Stimulated activated CD4-positive, alpha-beta T cell treated with anti-CD3 and anti-CD28 coated beads, Interleukin-15, amount 100 ng/mL, for 48 hours (primary cell): Measurements from ENCODE around the gene PAN2.
"Not testable (repeated sequence)": the region's sequence is repeated elsewhere in the genome, so short reads cannot be mapped to it uniquely, and the experiment has no call there.

Source experiments
- DNase-seq, 2 donors: peaks; one replicate each; pipeline ENCODE4 v3.0.0-alpha.2; 2020; ENCODE audit warnings: low read depth in 2 of 2

Gene PAN2

GRCh38 chr12:56333679-56334489 lies at the start of gene PAN2:
Gene PAN2 (minus strand): TSS chr12:56334000. CDS start chr12:56333094, 906 bp downstream.
- DNase-seq = peak; percentile 90 to 92

- no peak for DNase-seq
Measured at GRCh38 chr12:56382611-56383010, 48.8 kb upstream of the PAN2 start.

- DNase-seq = no peak
Measured at GRCh38 chr12:56377989-56378316, 44.2 kb upstream of the PAN2 start.

GRCh38 chr12:56377310-56377988 lies 43.6 kb upstream of the PAN2 start:
- no peak for DNase-seq

- no peak for DNase-seq
Measured at GRCh38 chr12:56375598-56376434, 42.0 kb upstream of the PAN2 start.

GRCh38 chr12:56374726-56375597 lies 41.2 kb upstream of the PAN2 start:
- no peak for DNase-seq

- no peak for DNase-seq
Measured at GRCh38 chr12:56373515-56373914, 39.7 kb upstream of the PAN2 start.

- no peak for DNase-seq
Measured at GRCh38 chr12:56366948-56367347, 33.1 kb upstream of the PAN2 start.

- no peak for DNase-seq
Measured at GRCh38 chr12:56362130-56363059, 28.6 kb upstream of the PAN2 start, which contains the start of gene APOF. Gene APOF (minus strand): TSS chr12:56362857. CDS start chr12:56362745, 112 bp downstream.

GRCh38 chr12:56361487-56362129 lies 27.8 kb upstream of the PAN2 start:
- no peak for DNase-seq

- DNase-seq = peak; percentile 98 to 99
Measured at GRCh38 chr12:56359851-56360767, 26.3 kb upstream of the PAN2 start, which contains the start of gene STAT2. Gene STAT2 (minus strand): TSS chr12:56360107. CDS start chr12:56356571, 3,536 bp downstream.

GRCh38 chr12:56358836-56359532 lies 25.2 kb upstream of the PAN2 start:
- no peak for DNase-seq

GRCh38 chr12:56351325-56351724 lies 17.5 kb upstream of the PAN2 start:
- DNase-seq = no peak

- DNase-seq = no peak
Measured at GRCh38 chr12:56350662-56351061, 16.9 kb upstream of the PAN2 start.

- no peak for DNase-seq
Measured at GRCh38 chr12:56348776-56349175, 15.0 kb upstream of the PAN2 start.

GRCh38 chr12:56347255-56347654 lies 13.5 kb upstream of the PAN2 start:
- DNase-seq = not testable (repeated sequence)

- no peak for DNase-seq
Measured at GRCh38 chr12:56346675-56347074, 12.9 kb upstream of the PAN2 start.

- not testable (repeated sequence) for DNase-seq
Measured at GRCh38 chr12:56342290-56342689, 8.5 kb upstream of the PAN2 start.
